ENCODE measurements around the gene CLDN24.

The CLDN24 gene

GRCh38 chr4:183321079-183321478 is 1.1 kb downstream of the CLDN24 start:
- H3K4me3 ChIP-seq (ENCODE audit: low read depth, low read length): no peak overlapping the region
- no peak for TF ChIP-seq CTCF (IDR thresholded peaks at IDR 0.05; ENCODE audit: low read depth, low read length)

GRCh38 chr4:183320211-183321059 is 1.8 kb downstream of the CLDN24 start, which contains the start of gene CLDN22:
Gene CLDN22, minus strand, starts transcription at chr4:183320276. Its CDS starts 58 bp downstream, at chr4:183320218.
- no peak within 1 kb of the TSS for H3K4me3 ChIP-seq (ENCODE audit: low read depth, low read length)
- TF ChIP-seq CTCF (IDR thresholded peaks at IDR 0.05; ENCODE audit: low read depth, low read length): no peak

GRCh38 chr4:183318656-183319055 is 3.6 kb downstream of the CLDN24 start:
- H3K4me3 ChIP-seq (ENCODE audit: low read depth, low read length): no peak overlapping the region
- no peak for TF ChIP-seq CTCF (IDR thresholded peaks at IDR 0.05; ENCODE audit: low read depth, low read length)

- H3K4me3 ChIP-seq (ENCODE audit: low read depth, low read length): no peak overlapping the region
- TF ChIP-seq CTCF (IDR thresholded peaks at IDR 0.05; ENCODE audit: low read depth, low read length): no peak
These were observed 7.4 kb downstream of the CLDN24 start for GRCh38 chr4:183314806-183315205.

GRCh38 chr4:183314336-183314735 is 7.9 kb downstream of the CLDN24 start:
- no peak for TF ChIP-seq CTCF (IDR thresholded peaks at IDR 0.05; ENCODE audit: low read depth, low read length)
- H3K4me3 ChIP-seq (ENCODE audit: low read depth, low read length): no peak overlapping the region

GRCh38 chr4:183312841-183313240 is 9.4 kb downstream of the CLDN24 start:
- TF ChIP-seq CTCF (IDR thresholded peaks at IDR 0.05; ENCODE audit: low read depth, low read length): no peak
- no peak overlapping the region for H3K4me3 ChIP-seq (ENCODE audit: low read depth, low read length)

GRCh38 chr4:183306811-183307210 is 15.4 kb downstream of the CLDN24 start:
- no peak overlapping the region for H3K4me3 ChIP-seq (ENCODE audit: low read depth, low read length)
- no peak for TF ChIP-seq CTCF (IDR thresholded peaks at IDR 0.05; ENCODE audit: low read depth, low read length)

Measured in WI38 (cell line).